GM19452 (cell line): ENCODE results near the gene NOL11.
"Not testable (repeated sequence)": the region's sequence is repeated elsewhere in the genome, so short reads cannot be mapped to it uniquely, and the experiment has no call there.

Experiments
- ATAC-seq: cut with Tn5 transposase; IDR thresholded peaks from one replicate; pipeline ENCODE4 v1.9.1; 2021; ENCODE audit not compliant: unreplicated experiment

Gene NOL11

DNA sequence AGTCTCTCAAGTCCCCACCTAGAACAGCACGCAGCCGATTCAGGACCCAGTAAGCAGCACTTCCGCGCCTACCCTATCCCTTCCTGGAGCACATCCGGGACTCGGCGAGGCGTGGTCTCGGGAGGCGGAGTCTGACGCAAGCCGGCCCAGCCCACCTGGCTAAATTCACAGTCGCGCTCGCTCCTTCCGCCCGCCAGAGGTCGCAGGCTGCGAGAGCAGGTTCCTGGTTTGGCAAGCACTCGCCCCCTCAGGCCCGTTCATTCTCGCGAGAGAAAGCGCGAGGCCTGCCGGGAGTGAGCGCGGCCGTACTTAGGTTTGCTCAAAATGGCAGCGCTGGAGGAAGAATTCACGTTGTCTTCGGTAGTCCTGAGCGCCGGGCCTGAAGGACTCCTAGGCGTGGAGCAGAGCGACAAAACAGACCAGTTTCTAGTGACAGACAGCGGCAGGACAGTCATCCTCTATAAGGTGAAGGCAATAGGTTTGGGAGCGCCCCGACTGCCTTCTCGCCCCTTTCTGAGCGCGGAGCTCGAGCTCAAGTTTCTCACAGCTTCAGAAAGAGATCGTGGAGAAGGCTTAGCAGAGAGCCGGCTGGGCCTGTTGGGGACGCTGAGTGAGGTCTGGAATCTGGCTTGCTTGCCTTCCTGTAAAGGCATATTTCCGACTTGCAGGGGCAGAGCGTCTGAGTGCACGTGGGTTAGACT lies at the start of gene NOL11:
Gene NOL11, plus strand, starts transcription at position 313 of the 701 bp plus-strand sequence. Its CDS starts 12 bp downstream, at position 325.
- peak; percentile 93 for ATAC-seq

- ATAC-seq = no peak
These were observed 46.2 kb upstream of the NOL11 start for GRCh38 chr17:67671493-67671892.

DNA sequence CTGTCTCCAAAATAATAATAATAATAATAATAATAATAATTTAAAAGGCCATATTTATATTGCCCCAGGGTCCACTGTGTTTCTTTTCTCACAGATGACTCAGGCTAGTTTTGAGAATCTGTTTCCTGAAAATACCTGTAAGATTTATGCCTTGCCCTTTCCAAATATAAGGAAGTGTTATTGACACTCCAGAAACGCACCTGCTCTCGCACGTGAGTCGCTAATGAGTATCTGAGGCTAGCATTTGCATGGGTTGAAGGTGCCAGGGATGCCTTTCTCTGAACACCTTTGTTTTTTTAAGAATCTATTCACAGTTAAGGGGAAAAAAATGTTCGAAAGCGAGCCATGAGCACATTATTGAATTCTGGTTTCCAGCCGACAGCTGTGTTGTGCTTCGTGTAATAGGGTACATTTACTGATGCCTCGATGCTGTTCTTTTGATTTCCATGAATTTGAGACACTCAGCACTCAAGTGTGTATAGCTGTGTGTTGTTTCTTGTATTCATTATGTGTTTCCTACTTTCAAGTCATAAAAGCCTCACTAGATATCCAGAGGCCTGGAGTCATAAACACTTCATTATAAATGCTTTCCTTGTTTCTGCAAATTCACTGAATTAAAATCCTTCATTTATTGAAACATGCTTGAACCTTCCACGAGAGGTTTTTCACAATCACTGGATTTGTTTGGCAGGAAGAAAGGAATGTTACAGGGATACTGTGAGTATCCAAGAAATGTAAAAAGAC lies 45.0 kb upstream of the NOL11 start:
- ATAC-seq = no peak

DNA sequence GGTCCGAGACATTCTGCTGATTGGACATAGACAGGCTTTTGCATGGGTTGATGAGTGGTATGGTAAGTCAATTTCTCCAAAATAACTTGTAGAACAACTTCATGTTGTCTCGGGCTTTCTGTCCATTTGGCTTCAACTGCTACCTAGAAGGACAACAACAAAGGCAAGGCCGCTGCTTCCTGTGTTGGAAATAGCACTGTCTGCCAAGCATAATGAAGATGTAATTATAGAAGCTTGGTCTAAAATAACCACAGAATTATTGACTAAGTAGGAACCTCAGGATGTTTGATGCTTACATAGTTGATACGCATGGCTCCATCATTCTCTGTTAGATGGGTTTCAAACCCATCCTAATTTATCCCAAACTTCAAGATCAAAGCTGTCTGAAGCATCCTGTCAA lies 42.3 kb upstream of the NOL11 start:
- no peak for ATAC-seq

DNA sequence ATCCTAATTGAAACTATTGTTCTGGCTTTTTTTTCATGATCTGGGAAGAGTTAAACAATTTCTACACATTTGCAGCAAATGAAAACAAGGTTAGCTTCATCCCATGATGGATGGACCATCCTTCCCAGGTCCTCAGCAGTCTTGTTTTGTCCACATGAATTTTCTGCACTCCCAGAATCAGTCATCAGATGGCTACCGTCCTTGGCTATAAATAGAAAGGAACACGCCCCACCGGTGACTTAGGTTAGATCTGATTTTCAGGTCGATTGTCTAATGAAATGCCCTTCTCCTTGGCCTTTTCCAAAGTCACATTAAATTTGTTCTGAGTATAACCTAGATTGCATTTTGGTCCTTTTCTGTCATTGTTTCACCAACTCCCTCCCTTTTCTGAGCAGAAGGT lies 41.4 kb upstream of the NOL11 start:
- ATAC-seq = no peak

DNA sequence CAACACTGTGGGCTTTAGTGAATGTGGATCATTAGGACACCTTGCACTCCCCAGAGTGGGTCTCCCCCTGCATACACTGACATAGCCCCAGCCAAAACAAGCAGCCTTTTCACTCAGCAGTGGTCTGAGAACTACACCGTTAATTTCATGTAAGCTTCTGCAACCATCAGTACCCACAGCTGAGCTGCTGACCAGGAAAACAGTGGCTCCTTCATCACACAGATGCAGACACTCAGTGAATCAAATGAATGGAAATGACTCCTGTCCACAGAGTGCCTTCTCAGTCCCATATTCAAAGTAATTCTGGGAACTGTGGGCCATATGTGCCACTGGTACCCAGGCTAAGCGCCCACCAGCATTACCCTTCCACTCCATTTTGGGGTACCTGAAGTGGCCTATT lies 39.3 kb upstream of the NOL11 start:
- ATAC-seq = no peak

GRCh38 chr17:67679225-67679624 lies 38.5 kb upstream of the NOL11 start:
- ATAC-seq = no peak

DNA sequence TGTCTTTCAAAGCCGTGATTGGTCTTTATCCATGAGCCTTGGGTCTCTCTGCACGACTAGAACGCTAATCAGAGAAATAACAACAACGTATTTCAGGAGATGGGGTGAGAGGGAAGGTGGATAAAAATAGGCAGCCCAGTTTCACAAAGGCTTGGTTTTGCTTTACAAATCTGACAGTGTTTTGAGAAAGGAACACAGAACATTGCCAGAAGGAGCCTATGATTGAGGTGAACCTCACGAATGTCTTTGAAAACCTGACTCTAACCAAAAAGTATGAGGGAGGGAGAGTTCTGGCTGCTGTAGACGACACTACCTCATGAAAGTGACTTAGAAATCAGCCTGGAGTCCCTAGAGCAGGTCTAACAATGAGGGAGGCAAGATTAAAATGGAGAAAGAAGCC lies 38.0 kb upstream of the NOL11 start:
- no peak for ATAC-seq

DNA sequence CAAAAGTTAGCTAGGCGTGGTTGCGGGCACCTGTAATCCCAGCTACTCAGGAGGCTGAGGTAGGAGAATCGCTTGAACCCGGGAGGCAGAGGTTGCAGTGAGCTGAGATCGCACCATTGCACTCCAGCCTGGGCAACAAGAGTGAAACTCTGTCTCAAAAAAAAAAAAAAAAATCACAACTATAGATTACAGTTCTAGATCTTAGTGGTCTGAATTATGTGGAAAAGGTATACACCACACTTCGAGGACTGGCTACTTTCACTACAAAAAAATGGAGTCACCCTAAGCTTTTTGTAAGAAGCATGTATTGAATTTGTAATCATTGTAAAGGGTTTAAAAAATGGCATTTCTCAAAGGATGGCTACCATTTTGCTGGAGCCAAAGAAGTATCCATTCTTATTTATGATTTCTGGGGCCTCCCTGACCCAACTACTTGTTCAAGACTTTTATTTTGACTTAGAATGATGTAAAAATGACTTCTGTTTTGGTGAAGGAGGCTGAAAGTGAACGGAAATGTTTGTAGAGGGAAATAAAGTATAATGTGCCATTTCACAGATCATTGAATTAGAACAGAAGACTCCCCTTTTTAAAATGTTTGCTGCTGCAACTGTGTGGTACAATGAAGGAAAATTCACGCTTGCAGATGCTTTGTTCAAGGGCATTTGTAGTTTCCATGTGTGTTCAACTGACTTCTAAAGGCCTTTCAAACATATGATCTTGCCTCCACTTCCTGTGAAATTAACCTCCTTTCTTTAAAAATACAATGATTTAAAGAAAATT lies 37.1 kb upstream of the NOL11 start:
- no peak for ATAC-seq

DNA sequence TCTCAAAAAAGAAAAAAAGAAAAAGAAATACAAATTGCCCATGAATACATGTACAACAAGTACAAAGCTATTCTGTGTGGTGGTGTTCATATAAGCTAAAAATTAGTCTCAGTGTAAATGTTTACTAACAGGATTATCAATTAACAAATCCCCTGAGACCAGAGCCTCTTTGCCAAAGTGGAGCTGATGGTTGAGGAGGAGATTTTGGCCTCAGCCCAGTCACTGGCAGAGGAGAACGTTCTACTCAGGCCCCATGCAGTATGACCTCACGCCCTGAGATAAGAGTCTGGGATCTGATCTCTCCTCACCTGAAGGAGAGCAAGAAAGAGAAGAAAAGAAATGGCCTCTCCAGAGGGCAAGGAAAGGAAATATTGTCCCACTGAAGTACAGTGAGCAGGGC lies 35.5 kb upstream of the NOL11 start:
- ATAC-seq = no peak

GRCh38 chr17:67685351-67685750 lies 32.4 kb upstream of the NOL11 start:
- ATAC-seq = no peak

- no peak for ATAC-seq
These were observed 31.5 kb upstream of the NOL11 start for GRCh38 chr17:67686241-67686640.

DNA sequence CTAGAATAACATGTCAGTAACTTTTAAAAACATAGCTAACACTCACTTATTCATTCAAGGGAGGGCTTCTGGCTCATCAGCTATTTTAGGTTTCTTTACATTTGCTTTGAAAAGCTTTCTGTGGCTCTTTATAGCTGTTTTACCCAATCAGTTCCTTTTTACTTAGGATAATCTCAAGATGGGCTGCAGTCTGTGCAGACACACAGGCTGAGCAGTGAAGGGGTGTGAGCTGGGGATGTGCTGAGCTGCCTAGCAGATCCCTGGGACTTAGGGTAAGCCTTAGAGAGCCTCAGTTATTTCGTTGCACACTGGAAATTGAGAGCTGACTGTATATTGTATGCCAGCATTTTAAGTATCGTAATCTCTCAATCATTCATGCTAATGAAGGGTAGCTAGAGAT lies 30.2 kb upstream of the NOL11 start:
- no peak for ATAC-seq

DNA sequence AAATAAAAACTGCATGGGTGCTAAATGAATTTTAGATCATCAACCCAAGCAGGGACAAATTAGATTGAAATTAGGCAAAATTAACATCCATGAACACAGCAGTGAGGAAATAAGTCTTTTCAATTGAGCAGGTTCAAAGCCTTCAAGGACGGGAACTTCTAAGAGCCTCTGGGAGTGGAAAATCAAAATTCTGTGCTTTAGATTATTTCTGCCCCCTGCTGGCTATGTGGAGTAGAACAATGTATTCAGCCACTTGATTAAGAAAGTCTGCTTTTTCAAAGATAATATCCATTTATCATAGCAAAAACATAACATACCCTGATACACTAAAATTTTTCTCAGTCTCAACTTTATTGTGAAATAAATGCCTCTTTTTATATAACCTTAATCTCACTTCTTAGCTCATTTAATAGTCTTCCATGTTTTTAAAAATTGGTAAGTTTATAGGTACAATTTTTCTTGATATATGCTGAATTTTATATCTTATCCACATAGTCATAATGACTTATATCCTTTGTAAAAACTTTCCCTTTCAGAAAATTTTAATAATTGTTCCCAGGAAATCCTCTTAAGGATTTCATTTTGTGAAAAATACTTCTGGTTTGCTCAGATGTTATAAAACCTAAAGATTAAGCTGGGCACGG lies 28.1 kb upstream of the NOL11 start:
- ATAC-seq = no peak

DNA sequence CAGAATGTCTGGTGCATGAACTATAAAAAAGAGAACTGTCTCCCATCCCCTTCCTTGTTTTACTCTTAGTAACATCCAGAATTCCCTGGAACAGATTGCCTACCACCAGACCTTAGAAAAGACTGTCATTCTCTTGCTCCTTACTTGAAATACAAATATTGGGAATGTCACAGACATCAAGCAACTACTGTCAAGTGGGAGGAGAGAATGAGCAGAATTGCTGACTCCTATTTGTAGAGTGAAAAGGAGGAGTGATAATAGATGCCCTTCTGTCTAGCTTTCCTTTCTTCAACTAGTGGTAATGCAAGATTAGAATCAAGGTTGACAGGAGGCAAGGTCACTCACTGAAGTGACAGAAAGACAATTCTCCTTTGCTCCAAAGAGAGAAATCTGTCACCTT lies 23.9 kb upstream of the NOL11 start:
- no peak for ATAC-seq

DNA sequence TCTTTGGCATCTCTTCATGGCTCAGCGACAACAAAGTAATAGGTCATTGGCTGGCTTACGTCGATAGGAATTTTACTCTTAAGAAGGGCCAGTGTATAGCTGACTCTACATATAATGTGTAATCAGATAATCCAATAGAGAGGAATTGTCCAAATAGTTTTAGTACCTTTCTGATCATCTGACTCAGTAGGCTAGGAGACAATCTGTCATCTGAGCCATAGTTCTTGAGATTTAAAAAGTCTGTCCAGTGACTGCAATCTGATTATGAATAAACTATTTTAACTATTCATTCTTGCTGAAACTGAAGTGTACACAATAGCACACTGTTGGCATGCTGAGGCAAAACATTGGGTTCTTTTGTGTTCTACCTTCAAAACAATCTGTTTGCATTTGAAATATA lies 21.4 kb upstream of the NOL11 start:
- ATAC-seq = no peak

- no peak for ATAC-seq
These were observed 20.8 kb upstream of the NOL11 start for GRCh38 chr17:67696853-67697498.

DNA sequence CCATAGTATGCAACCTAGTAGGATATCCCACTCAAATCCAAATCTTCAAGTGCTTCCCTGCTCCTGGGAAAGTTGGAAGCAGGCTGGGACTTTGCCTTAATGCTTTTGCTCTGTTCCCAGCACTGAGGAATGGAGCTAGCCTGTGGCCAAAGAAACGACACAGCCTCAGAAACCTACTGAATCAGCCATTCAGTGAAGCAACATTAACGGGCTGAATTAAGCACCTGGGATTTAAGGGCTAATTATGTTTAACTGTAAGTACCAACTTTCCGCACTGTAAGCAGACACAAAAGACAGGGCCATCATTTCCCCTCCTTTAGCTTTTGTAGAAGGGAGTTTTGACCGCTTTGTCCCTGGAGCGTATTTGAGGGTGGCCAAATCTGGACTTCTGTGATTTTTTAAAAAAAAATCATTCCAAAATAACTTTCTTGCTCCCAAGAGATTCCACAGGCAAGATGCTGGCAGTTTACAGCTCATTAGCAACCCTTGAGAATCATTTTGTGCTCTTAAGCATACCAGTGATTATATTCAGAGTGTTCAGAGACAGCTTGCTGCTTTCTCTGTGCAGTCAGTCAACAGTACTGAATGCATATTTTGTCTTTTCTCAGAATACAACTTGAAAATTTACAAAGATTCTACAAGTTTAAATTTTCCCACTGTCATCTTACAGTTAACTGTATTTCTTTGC lies 17.6 kb upstream of the NOL11 start:
- no peak for ATAC-seq

GRCh38 chr17:67700725-67701119 lies 17.0 kb upstream of the NOL11 start:
- ATAC-seq = no peak

- not testable (repeated sequence) for ATAC-seq
These were observed 14.9 kb upstream of the NOL11 start for GRCh38 chr17:67702861-67703260.
